WI38 (cell line): Measurements from ENCODE around the gene CDC42SE2.

ENCODE experiments used
- H3K4me3 ChIP-seq: 2 replicates; pipeline ENCODE4 v1.5.1; 2011; ENCODE audit warnings: low read depth, mild to moderate bottlenecking, control low read depth, low read length
- CTCF ChIP-seq: IDR thresholded peaks from 2 replicates; pipeline ENCODE4 v1.5.1; 2012; ENCODE audit warnings: low read depth, mild to moderate bottlenecking, control low read depth, low read length

Gene CDC42SE2

GRCh38 chr5:131222731-131223130 is 41.1 kb upstream of the CDC42SE2 start:
- no peak overlapping the region for H3K4me3 ChIP-seq

DNA sequence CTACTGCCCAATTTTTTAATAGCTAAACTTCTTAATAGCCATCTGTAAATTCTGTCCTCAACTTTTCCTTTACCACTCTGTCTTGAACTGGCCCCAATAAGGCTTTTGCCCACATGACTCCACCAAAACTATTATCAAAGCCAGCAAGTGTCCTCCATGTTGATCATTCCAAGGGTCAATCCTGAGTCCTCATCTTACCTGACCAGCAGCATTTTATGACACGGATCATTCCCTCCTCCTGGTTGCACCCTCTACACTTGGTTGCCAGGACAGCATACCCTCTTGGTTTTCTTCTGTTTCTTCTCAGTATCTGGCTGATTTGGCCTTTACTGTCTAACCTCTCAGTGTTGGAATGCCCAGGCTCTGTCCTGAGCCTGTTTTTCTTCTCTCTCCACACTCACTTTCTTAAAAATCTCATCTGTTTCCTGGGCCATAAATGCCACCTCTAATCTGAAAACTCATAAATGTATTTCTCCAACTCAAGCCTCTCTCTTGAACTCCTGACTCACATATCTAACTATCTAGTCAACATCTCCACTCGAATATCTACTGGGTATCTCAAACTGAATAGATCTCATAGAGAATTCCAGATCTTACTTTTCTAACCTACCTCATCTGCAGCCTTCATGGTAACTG is 40.0 kb upstream of the CDC42SE2 start:
- H3K4me3 ChIP-seq: no peak overlapping the region
- no peak for TF ChIP-seq CTCF

More at GRCh38 chr5:131222731-131223130, 41.1 kb upstream of the CDC42SE2 start:
- no peak for TF ChIP-seq CTCF

- H3K4me3 ChIP-seq: no peak overlapping the region
- no peak for TF ChIP-seq CTCF
These were observed 39.3 kb upstream of the CDC42SE2 start for GRCh38 chr5:131224387-131225201.

DNA sequence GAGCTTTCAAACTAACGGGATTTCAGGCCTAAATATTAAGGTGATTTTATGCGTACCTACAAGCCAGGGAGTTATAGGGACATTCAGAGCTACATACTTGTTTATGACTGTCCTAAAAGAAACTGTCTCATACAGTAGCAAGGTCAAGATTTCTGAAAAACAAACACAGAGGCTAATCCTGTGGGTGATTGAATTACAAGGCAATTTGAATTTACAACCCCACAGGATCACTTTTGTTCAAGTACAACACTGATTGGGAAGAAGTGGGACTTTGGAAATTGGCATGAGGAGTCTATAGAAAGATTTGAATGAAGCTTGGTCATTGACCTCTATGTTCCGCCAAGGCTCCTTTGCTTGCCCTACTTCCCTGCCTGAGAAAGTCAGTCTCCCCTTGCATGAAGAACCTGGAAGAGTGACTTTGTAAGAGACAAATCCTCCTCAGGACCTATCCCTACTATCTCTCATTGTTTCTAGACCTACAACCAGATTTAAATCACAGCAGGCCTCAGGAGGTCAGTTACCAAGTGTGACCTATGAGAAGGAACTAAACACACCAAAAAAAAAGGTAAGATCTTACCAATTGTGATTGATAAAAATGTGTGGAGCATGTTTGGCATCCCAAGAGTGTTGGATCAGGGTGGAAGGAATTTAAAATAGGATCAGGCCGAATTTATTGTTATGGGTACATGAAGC is 38.4 kb upstream of the CDC42SE2 start:
- no peak for TF ChIP-seq CTCF
- H3K4me3 ChIP-seq: no peak overlapping the region

DNA sequence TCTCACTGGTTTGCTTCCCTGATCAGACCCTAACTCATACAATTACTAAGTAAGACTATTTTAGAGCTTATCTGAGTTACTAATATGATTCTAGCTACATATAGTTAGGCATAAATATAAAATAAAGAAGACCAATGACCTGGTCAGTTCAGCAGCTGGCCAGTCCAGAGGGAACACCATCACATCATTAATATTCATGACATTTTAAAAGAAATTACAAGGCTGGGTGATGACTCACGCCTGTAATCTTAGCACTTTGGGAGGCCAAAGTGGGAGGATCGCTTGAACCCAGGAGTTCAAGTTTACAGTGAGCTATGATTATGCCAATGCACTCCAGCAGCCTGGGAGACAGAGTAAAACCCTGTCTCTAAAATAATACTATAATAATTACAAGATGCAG is 37.0 kb upstream of the CDC42SE2 start:
- H3K4me3 ChIP-seq: no peak overlapping the region
- no peak for TF ChIP-seq CTCF

GRCh38 chr5:131228646-131229045 is 35.2 kb upstream of the CDC42SE2 start:
- no peak for TF ChIP-seq CTCF
- no peak overlapping the region for H3K4me3 ChIP-seq

DNA sequence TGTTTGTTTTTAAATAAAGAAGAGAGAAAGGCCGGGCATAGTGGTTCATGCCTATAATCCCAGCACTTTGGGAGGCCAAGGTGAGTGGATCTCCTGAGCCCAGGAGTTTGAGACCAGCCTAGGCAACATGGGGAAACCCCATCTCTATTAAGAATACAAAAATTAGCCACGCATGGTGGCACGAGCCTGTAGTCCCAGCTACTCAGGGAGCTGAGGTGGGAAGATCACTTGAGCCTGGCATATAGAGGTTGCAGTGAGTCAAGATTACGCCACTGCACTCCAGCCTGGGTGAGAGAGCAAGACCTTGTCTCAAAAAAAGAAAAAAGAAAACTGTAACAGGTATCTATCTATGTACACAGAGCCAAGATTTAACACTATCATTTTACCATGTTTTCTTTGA is 34.2 kb upstream of the CDC42SE2 start:
- TF ChIP-seq CTCF: no peak
- H3K4me3 ChIP-seq: no peak overlapping the region
